Measurements from ENCODE around the gene FARP1. TPM values are rescaled to one million over a fixed set of nuclear protein-coding genes. Genes with fewer than 3 reads are reported as not detected.

FARP1 gene
- total and polyA plus RNA-seq, 10 of the 15 experiments (the other 5 are each of a cell fraction or from before 2014, with no cell fraction given) = 0.17 to 6.9 (median 0.68) TPM

- Histone ChIP-seq H3K27me3 (replicated peaks in 1 of 2; ENCODE audit: control insufficient read depth in 2 of 2, insufficient read depth in 2 of 2, low read length in 1 of 2) (no peaks in the 10 kb centered on the region), H3K4me3 (no peak overlapping the region), H3K79me2 (ENCODE audit: control insufficient read depth, insufficient read depth, low read length) (peaks cover 83% of the 10 kb centered on the region), H3K9ac (ENCODE audit: control insufficient read depth, insufficient read depth, low read length) (no peak overlapping the region), H3K36me3 (ENCODE audit: control insufficient read depth in 2 of 2, insufficient read depth in 2 of 2, low read length in 1 of 2) (peaks cover 11 to 12% of the 10 kb centered on the region in 2 experiments; a peak in 3 of 4 replicates), H2AFZ (ENCODE audit: control insufficient read depth, low read depth, low read length) (no peak overlapping the region), H3K9me3 (replicated peaks; ENCODE audit: control insufficient read depth, insufficient read depth, low read length) (no peaks in the 10 kb centered on the region), H3K4me2 (ENCODE audit: control insufficient read depth, insufficient read depth) (peak overlapping the region; percentile 59), H4K20me1 (ENCODE audit: control insufficient read depth, insufficient read depth) (peaks cover 7% of the 10 kb centered on the region; the same call in 1 of the 2 replicates), H3K4me1 (ENCODE audit: control insufficient read depth, insufficient read depth, low read length) (peaks cover 48% of the 10 kb centered on the region), H3K27ac (ENCODE audit: control insufficient read depth, insufficient read depth) (peak overlapping the region; percentile 70)
- ChIA-PET RAD21 (ENCODE audit: unreplicated experiment) (interaction anchor here (0.7 to 3.4 kb wide), 16 partner anchors 9 to 152 kb away, joined by 3 to 23 read pairs (median 8); partner anchors contain the start of gene STK24), POLR2A (interaction anchor here (0.6 to 2.5 kb wide), 6 partner anchors 12 to 67 kb away, joined by 3 to 13 read pairs (median 6); no protein-coding TSS in a partner anchor), CTCF (interaction anchor here (0.5 to 2.1 kb wide), 4 partner anchors 8 to 95 kb away, joined by 3 to 6 read pairs (median 4); no protein-coding TSS in a partner anchor), SMC1A (ENCODE audit: uncharacterized antibody, unreplicated experiment) (interaction anchor here (0.9 to 5.5 kb wide), 19 partner anchors 8 to 152 kb away, joined by 3 to 36 read pairs (median 6); no protein-coding TSS in a partner anchor)
- 7% methylated on average over 10 of the region's 10 CpGs for WGBS (ENCODE audit: insufficient coverage, insufficient replicate concordance, low lambda C conversion rate, missing lambda C conversion rate)
- ATAC-seq (peak; percentile 93), DNase-seq (ENCODE audit: low read depth, low spot score) (peak; percentile 57), FAIRE-seq (no peak)
- intact Hi-C loops (cut with micrococcal nuclease; ENCODE audit: unreplicated experiment) (loop anchor here (1.0 kb wide), 1 partner anchor 72 kb away; no protein-coding TSS in a partner anchor), in situ Hi-C loops (cut with MboI) (no loop called here)
- no TSS peak for BruUV-seq (replicated peaks)
- TF ChIP-seq FOXK2 (IDR thresholded peaks at IDR 0.05) = peak; percentile 51; the same call in 1 of the 2 replicates
- TF ChIP-seq YBX1 (IDR thresholded peaks at IDR 0.05) = no peak
- peak; percentile 90 for TF ChIP-seq SPI1 (IDR thresholded peaks at IDR 0.05; ENCODE audit: borderline replicate concordance, insufficient read depth, low read depth, low read length)
- TF ChIP-seq BACH1 (IDR thresholded peaks at IDR 0.05; ENCODE audit: borderline replicate concordance) = peak; percentile 91; the same call in 1 of the 2 replicates
- TF ChIP-seq, protein P1, sequence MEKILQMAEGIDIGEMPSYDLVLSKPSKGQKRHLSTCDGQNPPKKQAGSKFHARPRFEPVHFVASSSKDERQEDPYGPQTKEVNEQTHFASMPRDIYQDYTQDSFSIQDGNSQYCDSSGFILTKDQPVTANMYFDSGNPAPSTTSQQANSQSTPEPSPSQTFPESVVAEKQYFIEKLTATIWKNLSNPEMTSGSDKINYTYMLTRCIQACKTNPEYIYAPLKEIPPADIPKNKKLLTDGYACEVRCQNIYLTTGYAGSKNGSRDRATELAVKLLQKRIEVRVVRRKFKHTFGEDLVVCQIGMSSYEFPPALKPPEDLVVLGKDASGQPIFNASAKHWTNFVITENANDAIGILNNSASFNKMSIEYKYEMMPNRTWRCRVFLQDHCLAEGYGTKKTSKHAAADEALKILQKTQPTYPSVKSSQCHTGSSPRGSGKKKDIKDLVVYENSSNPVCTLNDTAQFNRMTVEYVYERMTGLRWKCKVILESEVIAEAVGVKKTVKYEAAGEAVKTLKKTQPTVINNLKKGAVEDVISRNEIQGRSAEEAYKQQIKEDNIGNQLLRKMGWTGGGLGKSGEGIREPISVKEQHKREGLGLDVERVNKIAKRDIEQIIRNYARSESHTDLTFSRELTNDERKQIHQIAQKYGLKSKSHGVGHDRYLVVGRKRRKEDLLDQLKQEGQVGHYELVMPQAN (conservative IDR thresholded peaks at IDR 0.05) = no peak
- peak; percentile 24; the same call in 1 of the 2 replicates for TF ChIP-seq CHD2 (IDR thresholded peaks at IDR 0.05; ENCODE audit: borderline replicate concordance, low read depth, low read length)
- no peak for TF ChIP-seq RFX5 (IDR thresholded peaks at IDR 0.05; ENCODE audit: low read depth, low read length)
- TF ChIP-seq ZBTB4 (CRISPR knock-in tag; IDR thresholded peaks at IDR 0.05) = no peak
- peak; percentile 100 for TF ChIP-seq MTA2 (IDR thresholded peaks at IDR 0.05; ENCODE audit: low read depth)
- peak; percentile 90 for TF ChIP-seq IKZF1 (conservative IDR thresholded peaks at IDR 0.05)
- peak; percentile 32; the same call in 1 of the 2 replicates for TF ChIP-seq ZNF384 (IDR thresholded peaks at IDR 0.05; ENCODE audit: borderline replicate concordance, low read depth, low read length)
- peak; percentile 90 for TF ChIP-seq IRF4 (IDR thresholded peaks at IDR 0.05; ENCODE audit: low read depth, low read length)
- peak; percentile 91 to 93 for TF ChIP-seq BHLHE40 (IDR thresholded peaks at IDR 0.05; ENCODE audit: borderline replicate concordance in 1 of 2, low read depth in 2 of 2, low read length in 1 of 2)
- no peak for TF ChIP-seq HDAC6 (IDR thresholded peaks at IDR 0.05; ENCODE audit: unreplicated experiment)
- TF ChIP-seq JUNB (IDR thresholded peaks at IDR 0.05) = peak; percentile 80
- no peak for TF ChIP-seq STAT1 (conservative IDR thresholded peaks at IDR 0.05)
- TF ChIP-seq PAX5 (IDR thresholded peaks at IDR 0.05; ENCODE audit: borderline replicate concordance, low read depth, low read length) = peak; percentile 89
- peak; percentile 96 for TF ChIP-seq NBN (IDR thresholded peaks at IDR 0.05)
- TF ChIP-seq PKNOX1 (IDR thresholded peaks at IDR 0.05) = 0 out of 2 replicates have a peak, but pooled peaks have one; percentile 8
- TF ChIP-seq POLR2A (IDR thresholded peaks at IDR 0.05; ENCODE audit: low read depth, low read length) = peak; percentile 48
Measured at GRCh38 chr13:98500963-98501421, 358.1 kb downstream of the FARP1 start.
